Body of pancreas (tissue), 4 donors: Measurements from ENCODE around the gene CAVIN1. TPM values are rescaled to one million over a fixed set of nuclear protein-coding genes. Genes with fewer than 3 reads are reported as not detected.

Experiments used
- ATAC-seq: fragments of 150-250 bp; one replicate; pipeline ENCODE4 v1.9.1; 2016
- DNase-seq, 4 donors: peaks; one replicate each; pipeline ENCODE4 v3.0.0-alpha.2; 2019
- H3K27ac ChIP-seq, 4 donors: fragments of 200-600 bp; sonication (generic); 1 replicate in 3 of 4; 2 replicates in 1 of 4; pipeline versions ENCODE4 v1.5.1 to v1.6.1; 2016 to 2019; ENCODE audit warnings: mild to moderate bottlenecking in 1 of 4, mixed read lengths in 1 of 4, moderate library complexity in 1 of 4
- H3K27me3 ChIP-seq, 2 donors: fragments of 200-600 bp; sonication (generic); one replicate each; pipeline ENCODE4 v1.6.0; 2016; ENCODE audit warnings: mild to moderate bottlenecking in 1 of 2
- H3K36me3 ChIP-seq, 2 donors: fragments of 200-600 bp; sonication (generic); replicated peaks in 1 of 2; 2 replicates each; pipeline ENCODE4 v1.5.1; 2016; ENCODE audit warnings: low read depth in 2 of 2; ENCODE audit not compliant: insufficient read depth in 1 of 2
- H3K4me1 ChIP-seq: fragments of 200-600 bp; sonication (generic); one replicate; pipeline ENCODE4 v1.6.0; 2016
- H3K4me3 ChIP-seq, 2 donors: fragments of 200-600 bp; sonication (generic); 1 replicate in 1 of 2; 2 replicates in 1 of 2; pipeline ENCODE4 v1.5.1; 2016 to 2019
- H3K9me3 ChIP-seq, 3 donors: fragments of 200-600 bp; sonication (generic); 1 replicate in 2 of 3; 2 replicates in 1 of 3; pipeline ENCODE4 v1.5.1; 2016
- POLR2A ChIP-seq, 3 donors: fragments of 450-650 bp; IDR thresholded peaks; one replicate each; pipeline ENCODE4 v1.6.1; 2016; ENCODE audit warnings: antibody characterized with exemption in 3 of 3, mild to moderate bottlenecking in 2 of 3
- WGBS, 2 donors: methylation state at CpG; one replicate each; pipeline ENCODE4 v1.1.5; 2017; 5-methylcytosine and 5-hydroxymethylcytosine counted together
- intact Hi-C: fragments of 100-400 bp; cut with DNase I; formaldehyde crosslinking; loops from one replicate; pipeline ENCODE4 v1.15.1; 2023
- total RNA-seq, 2 donors: library from RNA; depleted of rRNA; stranded (reverse); fragments of >200 nt; gene quantifications; one replicate each; pipeline ENCODE4 v1.1.0, GENCODE V29; 2016
- TF ChIP-seq, protein P1 (sequence below), 7 experiments: fragments of 450-650 bp in 4 of 7; fragments of 200-600 bp in 3 of 7; sonication (generic) in 3 of 7; IDR thresholded peaks; one replicate each; pipeline ENCODE4 v1.5.1; 2016 to 2019; ENCODE audit warnings: antibody characterized with exemption in 7 of 7

Gene CAVIN1
- total RNA-seq, 2 donors from 2014 or later = 63.3 to 75.8 TPM

GRCh38 chr17:42429726-42430447 lies 6.8 kb upstream of the CAVIN1 start:
- ATAC-seq = peak; percentile 51
- no peaks in the 10 kb centered on the region for H3K36me3 ChIP-seq
- intact Hi-C loops = no loop called here
- H3K27me3 ChIP-seq = no peaks in the 10 kb centered on the region
- WGBS, 2 donors = 28 to 33% methylated on average over 2 to 3 of the region's 3 CpGs
- H3K4me1 ChIP-seq = peaks cover 9% of the 10 kb centered on the region
- DNase-seq = peak; percentile 31 to 81 (median 46)
- no peaks in the 10 kb centered on the region for H3K9me3 ChIP-seq
- peak overlapping the region in 3 of 4 donors; percentile 32 to 46 (median 45) for H3K27ac ChIP-seq
- H3K4me3 ChIP-seq = no peak overlapping the region
- TF ChIP-seq, protein P1, sequence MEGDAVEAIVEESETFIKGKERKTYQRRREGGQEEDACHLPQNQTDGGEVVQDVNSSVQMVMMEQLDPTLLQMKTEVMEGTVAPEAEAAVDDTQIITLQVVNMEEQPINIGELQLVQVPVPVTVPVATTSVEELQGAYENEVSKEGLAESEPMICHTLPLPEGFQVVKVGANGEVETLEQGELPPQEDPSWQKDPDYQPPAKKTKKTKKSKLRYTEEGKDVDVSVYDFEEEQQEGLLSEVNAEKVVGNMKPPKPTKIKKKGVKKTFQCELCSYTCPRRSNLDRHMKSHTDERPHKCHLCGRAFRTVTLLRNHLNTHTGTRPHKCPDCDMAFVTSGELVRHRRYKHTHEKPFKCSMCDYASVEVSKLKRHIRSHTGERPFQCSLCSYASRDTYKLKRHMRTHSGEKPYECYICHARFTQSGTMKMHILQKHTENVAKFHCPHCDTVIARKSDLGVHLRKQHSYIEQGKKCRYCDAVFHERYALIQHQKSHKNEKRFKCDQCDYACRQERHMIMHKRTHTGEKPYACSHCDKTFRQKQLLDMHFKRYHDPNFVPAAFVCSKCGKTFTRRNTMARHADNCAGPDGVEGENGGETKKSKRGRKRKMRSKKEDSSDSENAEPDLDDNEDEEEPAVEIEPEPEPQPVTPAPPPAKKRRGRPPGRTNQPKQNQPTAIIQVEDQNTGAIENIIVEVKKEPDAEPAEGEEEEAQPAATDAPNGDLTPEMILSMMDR (IDR thresholded peaks at IDR 0.05) = no peak
- no peak for TF ChIP-seq POLR2A (IDR thresholded peaks at IDR 0.05)

DNA sequence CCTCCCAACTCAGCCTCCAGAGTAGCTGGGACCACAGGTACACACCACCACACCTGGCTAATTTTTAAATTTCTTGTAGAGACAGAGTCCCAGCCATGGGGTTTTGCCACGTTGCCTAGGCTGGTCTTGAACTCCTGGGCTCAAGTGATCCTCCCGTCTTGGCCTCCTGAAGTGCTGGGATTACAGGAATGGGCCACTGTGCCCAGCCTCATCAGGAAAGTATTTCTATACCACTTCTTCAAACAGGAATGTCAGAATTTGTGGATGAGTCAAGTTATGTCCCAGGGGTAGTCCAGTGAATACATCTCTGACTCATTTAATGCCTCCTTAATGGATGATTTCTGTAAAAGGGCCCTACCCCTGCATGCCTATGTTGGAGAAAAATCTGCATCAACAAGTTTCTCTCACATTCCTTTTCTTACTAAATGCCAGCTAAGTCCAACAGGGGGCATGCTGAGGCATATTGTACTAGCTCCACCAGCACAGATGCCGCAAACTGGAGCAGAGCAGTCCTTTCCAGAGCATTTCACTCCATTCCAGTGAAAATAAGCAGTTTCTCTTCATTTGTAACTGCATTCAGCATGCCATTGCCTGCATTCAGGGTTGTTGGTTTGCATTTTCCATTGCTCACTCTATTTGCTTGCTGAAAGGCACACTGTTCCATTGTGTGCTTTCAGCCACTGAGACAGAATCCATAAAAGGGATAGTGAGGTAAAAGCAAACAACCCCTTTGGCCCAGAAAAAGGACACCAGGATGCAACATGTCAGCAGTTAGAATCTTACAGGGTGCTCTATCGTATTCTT lies 5.3 kb upstream of the CAVIN1 start:
- 36 to 38% methylated on average over 2 to 4 of the region's 4 CpGs for WGBS, 2 donors
- intact Hi-C loops = no loop called here
- no peaks in the 10 kb centered on the region for H3K27me3 ChIP-seq
- no peaks in the 10 kb centered on the region for H3K36me3 ChIP-seq
- no peaks in the 10 kb centered on the region for H3K9me3 ChIP-seq
- no peak overlapping the region for H3K4me3 ChIP-seq
- DNase-seq = peak; percentile 52 to 78 (median 68)
- no peak overlapping the region for H3K27ac ChIP-seq
- peak; percentile 80 for ATAC-seq
- TF ChIP-seq, protein P1 (IDR thresholded peaks at IDR 0.05) = peak; percentile 36 to 72 (median 67)
- no peak for TF ChIP-seq POLR2A (IDR thresholded peaks at IDR 0.05)
- peaks cover 12% of the 10 kb centered on the region for H3K4me1 ChIP-seq

DNA sequence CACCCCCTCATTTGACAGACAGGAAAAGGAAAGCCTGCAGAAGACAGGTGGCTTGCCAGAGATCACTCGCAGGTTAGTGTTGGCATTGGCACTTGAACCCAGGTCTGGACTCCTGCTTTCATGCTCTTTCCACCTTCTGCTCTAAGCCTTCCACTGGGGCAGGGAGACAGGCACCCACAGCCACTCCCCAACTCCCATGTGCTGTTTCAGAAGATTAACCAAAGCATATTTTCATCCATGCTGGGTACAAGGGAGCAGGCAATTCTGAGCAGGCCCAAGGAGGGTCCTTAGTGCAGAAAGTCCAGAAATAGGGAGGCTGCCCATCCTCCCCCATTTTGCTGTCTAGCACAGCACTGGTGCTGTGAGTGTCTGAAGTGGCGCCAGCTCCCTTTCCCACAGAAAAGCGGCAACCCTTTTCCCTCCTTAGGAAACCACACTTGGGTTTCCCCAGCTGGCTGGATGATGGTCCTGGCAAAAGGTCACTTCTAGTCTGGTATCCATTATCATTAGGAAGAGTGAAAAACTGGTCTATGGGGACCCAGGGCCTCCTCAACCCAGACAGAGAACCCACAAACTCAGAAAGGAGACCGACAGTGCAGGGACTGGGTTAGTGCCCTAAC lies 2.0 kb upstream of the CAVIN1 start:
- Histone ChIP-seq H3K4me1 (peaks cover 23% of the 10 kb centered on the region), H3K4me3 (no peak overlapping the region), H3K36me3 (no peaks in the 10 kb centered on the region), H3K9me3 (no peaks in the 10 kb centered on the region), H3K27ac (no peak overlapping the region), H3K27me3 (peaks cover 0 to 4% of the 10 kb centered on the region in 2 donors)
- intact Hi-C loops = no loop called here
- no peak for DNase-seq
- TF ChIP-seq, protein P1 (IDR thresholded peaks at IDR 0.05) = no peak
- no peak for TF ChIP-seq POLR2A (IDR thresholded peaks at IDR 0.05)
- 83 to 88% methylated on average over 4 of the region's 4 CpGs for WGBS, 2 donors
- ATAC-seq = no peak

DNA sequence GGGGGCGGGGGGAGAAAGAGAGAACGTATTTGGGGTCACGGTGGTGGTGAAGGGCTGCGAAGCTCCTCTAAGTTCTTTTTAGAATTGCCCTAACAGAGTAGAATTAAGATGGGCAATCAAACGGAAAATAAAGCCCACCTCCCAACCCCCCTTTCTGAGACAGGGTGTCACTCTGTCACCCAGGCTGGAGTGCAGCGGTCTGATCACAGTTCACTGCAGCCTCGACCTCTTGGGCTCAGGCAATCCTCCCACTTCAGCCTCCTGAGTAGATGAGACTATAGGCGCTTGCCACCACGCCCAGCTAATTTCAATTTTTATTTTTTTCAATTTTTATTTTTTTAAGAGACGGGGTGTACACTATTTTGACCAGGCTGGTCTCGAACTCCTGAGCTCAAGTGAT lies 710 bp upstream of the CAVIN1 start:
- H3K4me3 ChIP-seq = no peak overlapping the region
- DNase-seq = no peak

More for the DNA sequence above, 710 bp upstream of the CAVIN1 start:
- intact Hi-C loops = no loop called here
- no peaks in the 10 kb centered on the region for H3K36me3 ChIP-seq
- 71 to 81% methylated on average over 11 of the region's 11 CpGs for WGBS, 2 donors
- peaks cover 19% of the 10 kb centered on the region for H3K4me1 ChIP-seq
- no peaks in the 10 kb centered on the region for H3K9me3 ChIP-seq
- ATAC-seq = no peak
- H3K27ac ChIP-seq = peak overlapping the region in 3 of 4 donors; percentile 62 to 78 (median 74)
- TF ChIP-seq, protein P1 (IDR thresholded peaks at IDR 0.05) = no peak
- TF ChIP-seq POLR2A (IDR thresholded peaks at IDR 0.05) = no peak
- peaks cover 0 to 4% of the 10 kb centered on the region in 2 donors for H3K27me3 ChIP-seq
